HG03558 (cell line): ENCODE results near the gene PRR9.
"Not testable (repeated sequence)": the region's sequence is repeated elsewhere in the genome, so short reads cannot be mapped to it uniquely, and the experiment has no call there.

Source experiments
- ATAC-seq: cut with Tn5 transposase; IDR thresholded peaks from one replicate; pipeline ENCODE4 v1.9.1; 2021; ENCODE audit warnings: moderate number of reproducible peaks; ENCODE audit not compliant: unreplicated experiment; ENCODE audit errors: extremely low read depth

Gene PRR9

GRCh38 chr1:153228491-153228890 lies 11.1 kb downstream of the PRR9 start:
- no peak for ATAC-seq

- not testable (repeated sequence) for ATAC-seq
These were observed 11.9 kb downstream of the PRR9 start for GRCh38 chr1:153229076-153229829.

GRCh38 chr1:153231363-153231762 lies 14.0 kb downstream of the PRR9 start:
- ATAC-seq = no peak

GRCh38 chr1:153231785-153232184 lies 14.4 kb downstream of the PRR9 start:
- no peak for ATAC-seq

- no peak for ATAC-seq
These were observed 15.2 kb downstream of the PRR9 start for GRCh38 chr1:153232553-153232952.

GRCh38 chr1:153233448-153233847 lies 16.1 kb downstream of the PRR9 start:
- ATAC-seq = no peak

GRCh38 chr1:153238527-153238926 lies 21.1 kb downstream of the PRR9 start:
- no peak for ATAC-seq

GRCh38 chr1:153242160-153242559 lies 24.8 kb downstream of the PRR9 start:
- no peak for ATAC-seq

GRCh38 chr1:153245466-153245865 lies 28.1 kb downstream of the PRR9 start:
- ATAC-seq = no peak

GRCh38 chr1:153246018-153246417 lies 28.6 kb downstream of the PRR9 start:
- no peak for ATAC-seq

- no peak for ATAC-seq
These were observed 29.4 kb downstream of the PRR9 start for GRCh38 chr1:153246825-153247224.

- no peak for ATAC-seq
These were observed 30.9 kb downstream of the PRR9 start for GRCh38 chr1:153248176-153248879.

GRCh38 chr1:153250166-153250565 lies 32.8 kb downstream of the PRR9 start:
- ATAC-seq = no peak

- no peak for ATAC-seq
These were observed 33.7 kb downstream of the PRR9 start for GRCh38 chr1:153251087-153251486.

GRCh38 chr1:153251562-153251961 lies 34.2 kb downstream of the PRR9 start:
- no peak for ATAC-seq

- no peak for ATAC-seq
These were observed 34.6 kb downstream of the PRR9 start for GRCh38 chr1:153251988-153252387.

- no peak for ATAC-seq
These were observed 35.7 kb downstream of the PRR9 start for GRCh38 chr1:153253076-153253475.

- no peak for ATAC-seq
These were observed 36.3 kb downstream of the PRR9 start for GRCh38 chr1:153253693-153254092.

GRCh38 chr1:153259387-153259786 lies 42.0 kb downstream of the PRR9 start, which contains the start of gene LORICRIN:
LORICRIN (plus strand) TSS chr1:153259687; CDS start chr1:153260950, 1,263 bp downstream.
- ATAC-seq = no peak

- ATAC-seq = no peak
These were observed 43.3 kb downstream of the PRR9 start for GRCh38 chr1:153260585-153261280.
